Daoy (cell line): ENCODE results near the gene DRICH1. TPM values are rescaled to one million over a fixed set of nuclear protein-coding genes. Genes with fewer than 3 reads are reported as not detected.
"Not testable (repeated sequence)": the region's sequence is repeated elsewhere in the genome, so short reads cannot be mapped to it uniquely, and the experiment has no call there.

Experiments
- DNase-seq: peaks from one replicate; pipeline ENCODE4 v3.0.0-alpha.2; 2015; ENCODE audit warnings: low read depth
- total RNA-seq: library from RNA; depleted of rRNA; stranded (reverse); fragments of >200 nt; shearing (Covaris generic); gene quantifications from 2 replicates; pipeline ENCODE4 v1.2.3, GENCODE V29; 2014

The DRICH1 gene
- total RNA-seq, 1 experiment from 2014 or later: not detected

DNA sequence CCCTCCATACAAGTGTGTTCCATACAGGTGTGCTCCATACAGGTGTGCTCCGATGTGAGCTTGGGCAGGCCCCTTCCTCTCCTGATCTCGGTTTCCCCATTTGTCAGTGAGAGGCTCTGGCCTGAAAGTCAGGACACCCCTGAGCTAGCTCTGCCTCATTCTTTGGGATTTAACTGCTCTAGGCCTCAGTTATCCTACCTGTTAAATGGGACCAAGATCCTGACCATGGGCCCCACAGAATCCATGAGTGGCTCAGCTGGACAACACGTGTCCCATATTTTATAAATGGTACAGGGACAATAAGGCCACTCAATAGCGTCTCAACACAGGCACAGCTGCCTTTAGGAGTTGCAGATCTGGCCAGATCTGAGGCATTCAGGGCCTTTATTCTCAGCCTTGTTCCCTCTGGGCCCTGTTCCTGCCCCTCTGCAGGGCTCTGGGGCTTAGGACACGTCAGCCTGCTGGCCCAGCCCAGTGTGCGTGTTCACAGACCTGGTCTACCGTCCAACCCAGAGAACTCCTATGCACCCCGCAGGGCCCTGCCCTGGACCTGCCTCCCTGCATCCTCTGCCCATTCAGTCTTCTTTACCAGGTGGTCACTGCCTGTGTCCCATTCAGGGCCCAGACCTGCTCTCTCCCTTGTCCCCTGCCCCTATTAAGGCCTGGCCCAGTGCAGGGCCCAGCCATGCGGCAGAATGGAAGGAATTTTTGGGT is 33.2 kb downstream of the DRICH1 start:
- no peak for DNase-seq

DNA sequence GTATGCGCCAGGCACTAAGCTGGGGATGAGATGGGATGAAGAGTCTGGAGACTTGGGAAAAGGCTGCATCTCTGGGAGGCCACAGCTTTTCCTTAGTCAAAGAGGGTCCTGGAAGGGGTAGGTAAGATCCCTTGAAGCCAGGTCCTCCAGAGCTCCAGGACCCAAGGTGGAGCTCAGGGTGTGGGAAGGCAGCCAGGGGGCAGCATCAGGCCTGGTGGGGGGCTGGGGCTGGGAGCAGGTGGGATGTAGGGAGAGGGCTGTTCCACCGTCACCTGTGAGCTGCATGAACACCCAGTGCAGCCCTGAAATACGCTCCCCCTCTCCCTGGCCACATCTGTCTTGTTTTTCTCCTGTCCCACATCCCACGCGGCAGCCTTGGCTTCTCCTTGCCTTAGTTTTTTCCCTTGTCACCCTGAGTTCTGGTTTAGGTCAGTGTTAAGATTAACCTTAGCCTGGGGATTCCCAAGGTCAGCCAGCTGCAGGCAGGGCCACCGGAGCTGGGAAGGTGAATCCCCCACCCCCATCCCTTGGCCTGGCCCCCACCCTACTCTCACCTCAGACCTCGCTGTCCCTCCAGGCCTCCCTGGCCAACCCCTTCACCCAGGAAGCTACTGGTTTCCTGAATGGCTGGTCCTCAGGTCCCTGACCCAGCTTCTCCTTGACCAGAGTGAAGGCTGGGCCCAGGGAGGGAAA is 34.4 kb downstream of the DRICH1 start:
- DNase-seq: not testable (repeated sequence)

DNA sequence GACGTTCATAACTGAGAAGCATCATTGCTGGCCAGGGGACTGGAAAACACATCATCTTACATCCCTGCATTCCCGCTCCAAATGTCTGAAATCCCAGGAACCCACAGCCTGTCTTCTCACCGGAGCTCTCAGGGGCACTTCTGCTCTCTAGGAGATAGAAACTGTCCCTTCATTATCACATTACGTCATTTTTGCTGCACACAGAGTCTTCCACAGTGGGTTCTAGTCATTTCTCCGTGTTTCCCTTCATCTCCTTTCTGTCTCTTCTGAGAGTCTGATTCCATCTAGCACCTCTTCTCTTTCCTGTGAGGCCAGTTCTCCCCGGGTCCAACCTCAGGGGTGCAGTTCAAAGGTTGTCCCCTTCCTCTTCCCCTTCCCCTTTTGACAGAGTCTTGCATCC is 36.2 kb downstream of the DRICH1 start:
- DNase-seq: not testable (repeated sequence)

DNA sequence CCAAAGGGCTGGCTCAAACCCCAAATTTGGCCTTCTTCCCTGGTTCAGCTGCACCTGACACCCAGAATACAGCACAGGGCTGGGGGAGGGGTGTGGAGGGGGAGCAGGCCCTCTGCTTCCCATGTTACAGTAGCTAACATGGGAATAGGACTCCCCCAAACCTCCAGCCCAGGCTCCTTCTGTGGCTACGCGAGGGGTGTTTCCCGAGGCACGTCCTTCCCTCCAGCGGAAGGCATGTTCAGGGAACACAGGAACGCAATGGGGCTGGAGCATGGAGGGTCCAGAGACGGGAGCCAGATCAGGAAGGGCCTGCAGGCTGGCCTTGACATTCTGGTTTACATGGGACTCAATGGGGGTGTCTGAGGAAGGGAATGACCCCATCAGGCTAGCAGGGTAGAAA is 40.3 kb downstream of the DRICH1 start:
- no peak for DNase-seq

DNA sequence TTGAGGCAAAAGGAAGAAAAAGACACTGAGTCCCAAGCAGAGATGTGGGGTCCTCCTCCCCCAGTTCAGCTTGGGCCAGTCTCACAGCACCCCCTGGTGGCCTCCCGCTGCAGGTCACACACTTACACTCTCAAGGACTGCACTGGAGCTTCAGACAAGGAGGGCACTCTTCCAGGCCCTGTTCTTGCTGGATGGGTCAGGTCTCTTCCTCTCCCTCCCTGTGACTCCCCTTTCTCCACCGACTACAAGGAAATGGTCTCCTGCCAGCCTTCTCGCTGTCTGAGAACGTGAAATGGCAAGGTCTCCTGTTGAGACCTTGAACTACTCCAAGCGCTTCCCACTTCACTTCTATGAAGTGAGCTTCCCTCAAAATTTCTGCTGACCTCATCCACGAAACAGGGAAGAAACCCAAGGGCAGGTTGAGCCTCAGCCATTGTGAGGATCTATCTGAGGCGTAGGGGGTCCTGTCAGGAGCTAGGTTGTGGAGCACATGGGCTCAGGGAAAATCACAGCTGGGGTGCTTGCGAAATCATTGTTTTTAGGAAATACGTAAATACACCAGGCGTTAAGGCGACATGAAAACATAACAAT is 40.8 kb downstream of the DRICH1 start:
- DNase-seq: peak; percentile 49

DNA sequence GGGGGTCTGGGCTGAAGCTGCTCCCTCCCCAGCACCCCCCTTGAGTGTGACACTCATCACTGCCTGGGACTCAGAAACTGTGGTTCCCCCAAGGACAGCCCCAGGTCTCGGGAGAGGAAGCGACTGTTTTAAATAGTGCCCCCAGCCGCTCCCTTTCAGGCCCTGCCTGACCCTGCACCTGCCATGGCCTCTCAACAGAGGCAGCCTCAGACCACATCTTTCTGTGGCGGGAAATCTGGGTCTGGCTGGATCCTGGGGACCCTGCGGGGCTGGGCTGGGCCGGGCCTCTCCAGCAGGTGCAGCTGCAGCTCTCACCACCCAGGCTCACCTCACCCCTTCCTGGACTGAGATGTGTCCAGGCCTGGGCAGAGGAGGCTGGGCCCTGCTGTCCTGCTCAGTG is 48.3 kb downstream of the DRICH1 start:
- no peak for DNase-seq

DNA sequence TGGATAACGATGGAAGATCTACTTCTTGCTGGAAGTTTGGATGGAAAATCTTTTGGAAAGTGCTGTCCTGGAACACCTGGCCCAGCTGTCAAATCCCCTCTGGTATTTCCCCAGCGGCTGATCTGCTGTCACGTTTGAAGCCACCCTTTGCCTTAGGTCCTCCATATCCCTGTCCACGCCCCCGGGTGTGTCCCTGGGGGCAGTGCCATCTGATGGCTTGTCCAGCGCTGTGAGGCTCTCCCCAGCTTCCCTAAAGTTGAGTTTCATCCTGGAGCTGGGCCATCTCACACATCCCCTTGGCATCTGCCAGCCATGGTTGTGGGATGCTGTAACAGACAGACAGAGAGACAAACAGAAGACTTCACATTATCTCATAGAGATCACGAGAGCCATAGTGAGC is 49.0 kb downstream of the DRICH1 start:
- DNase-seq: no peak

DNA sequence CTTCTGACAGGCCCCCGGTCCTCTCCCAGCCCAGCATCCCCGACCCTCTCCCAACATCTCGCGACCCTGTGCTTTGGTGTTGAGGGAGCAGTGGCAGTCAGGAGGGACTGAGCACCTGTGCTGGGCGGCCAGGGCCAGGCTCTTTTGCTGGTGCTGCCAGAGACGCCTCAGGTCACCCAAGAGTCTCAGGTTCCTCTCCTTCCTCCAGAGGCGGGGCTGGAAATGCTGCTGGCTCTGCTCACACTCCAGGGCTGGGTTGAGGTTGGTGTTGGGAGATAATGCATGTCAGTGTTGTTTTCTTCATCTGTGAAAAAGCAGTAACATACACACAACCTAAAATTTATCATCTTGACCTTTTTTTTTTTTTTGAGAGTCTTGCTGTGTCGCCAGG is 50.9 kb downstream of the DRICH1 start:
- DNase-seq: no peak

DNA sequence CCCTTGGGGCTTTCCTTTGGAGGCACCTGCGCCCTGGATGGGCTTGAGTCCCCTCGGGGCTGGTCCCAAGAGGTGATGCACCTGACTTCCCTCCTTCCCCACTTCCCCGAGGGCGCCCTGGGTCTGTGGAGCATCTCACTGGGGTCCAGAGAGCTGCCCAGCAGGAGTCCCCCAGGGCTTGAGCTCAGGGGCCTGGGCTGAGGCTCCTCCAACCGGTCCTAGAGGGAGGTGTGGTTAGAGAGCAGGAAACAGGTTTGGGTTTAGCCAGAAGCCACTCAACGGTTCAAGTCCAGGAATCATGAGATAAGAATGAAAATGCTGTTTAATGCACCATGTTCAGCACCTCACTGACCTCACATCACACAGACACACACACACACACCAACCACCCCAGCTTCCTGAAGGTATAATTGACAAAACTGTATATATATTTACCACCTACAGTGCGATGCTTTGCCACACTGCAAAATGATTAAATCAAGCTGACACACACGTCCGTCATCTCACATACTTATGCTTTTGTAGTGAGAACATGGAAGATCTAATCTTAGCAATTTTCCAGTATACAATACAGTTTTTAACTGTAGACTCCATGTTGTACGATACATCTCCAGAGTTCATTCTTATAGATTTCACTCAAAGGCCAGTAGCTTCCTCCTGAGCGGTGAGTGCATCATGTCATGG is 51.4 kb downstream of the DRICH1 start:
- no peak for DNase-seq

DNA sequence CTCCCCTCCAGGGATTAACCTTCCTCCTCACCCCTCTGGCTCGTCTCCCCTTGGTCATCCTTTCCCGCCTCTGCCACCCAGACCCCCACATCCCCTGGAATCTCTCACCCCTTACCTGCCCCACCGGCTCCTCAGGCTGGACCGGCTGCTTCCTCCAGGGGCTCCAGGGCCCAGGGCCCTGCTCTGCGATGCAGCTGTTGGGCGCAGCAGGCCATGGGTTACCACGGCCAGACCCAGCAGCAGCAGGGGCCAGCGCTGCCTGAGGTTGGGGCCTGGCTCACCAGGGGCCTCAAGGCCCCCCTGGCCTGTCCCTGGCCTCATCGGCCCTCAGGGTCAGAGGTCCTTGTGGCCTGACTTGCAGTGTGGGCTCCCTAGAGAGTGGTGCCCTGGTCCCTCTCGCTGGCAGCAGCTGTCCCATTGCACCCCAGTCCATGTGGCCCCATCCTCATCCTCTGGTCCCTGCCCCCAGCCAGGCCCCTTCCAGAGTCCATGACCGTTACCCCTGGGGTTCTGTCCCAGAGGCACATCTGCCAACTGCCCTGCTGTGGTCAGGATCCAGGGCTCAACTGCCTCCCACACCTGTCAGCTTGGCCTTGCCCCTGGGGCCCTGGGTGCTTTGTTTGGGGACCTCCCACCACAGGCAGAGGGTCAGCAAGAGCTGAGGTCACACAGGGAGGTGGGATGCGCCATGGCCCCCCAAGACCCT is 52.1 kb downstream of the DRICH1 start, which contains the start of gene IGLL1:
IGLL1 (minus strand) TSS at position 421 of the 706 bp plus-strand sequence; CDS start at position 321, 100 bp downstream.
- DNase-seq: no peak

DNA sequence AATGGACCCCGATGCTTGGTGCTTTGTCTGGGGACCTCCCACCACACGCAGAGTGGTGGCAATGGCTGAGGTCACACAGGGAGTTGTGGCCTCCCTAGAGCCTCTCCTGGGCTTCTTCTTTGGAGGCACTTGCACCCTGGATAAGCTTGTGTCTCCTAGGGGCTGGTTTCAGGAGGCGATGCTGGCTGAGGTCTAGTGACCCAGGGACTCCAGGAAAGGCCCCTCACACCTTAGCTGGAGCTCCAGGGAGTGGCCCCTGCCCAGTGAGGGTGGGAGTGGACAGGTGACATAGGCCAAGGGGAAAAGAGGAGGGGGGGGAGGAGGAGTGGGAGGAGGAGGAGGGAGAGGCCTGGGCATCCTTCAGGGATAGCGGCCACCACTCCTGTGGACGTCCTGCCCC is 52.8 kb downstream of the DRICH1 start:
- no peak for DNase-seq

DNA sequence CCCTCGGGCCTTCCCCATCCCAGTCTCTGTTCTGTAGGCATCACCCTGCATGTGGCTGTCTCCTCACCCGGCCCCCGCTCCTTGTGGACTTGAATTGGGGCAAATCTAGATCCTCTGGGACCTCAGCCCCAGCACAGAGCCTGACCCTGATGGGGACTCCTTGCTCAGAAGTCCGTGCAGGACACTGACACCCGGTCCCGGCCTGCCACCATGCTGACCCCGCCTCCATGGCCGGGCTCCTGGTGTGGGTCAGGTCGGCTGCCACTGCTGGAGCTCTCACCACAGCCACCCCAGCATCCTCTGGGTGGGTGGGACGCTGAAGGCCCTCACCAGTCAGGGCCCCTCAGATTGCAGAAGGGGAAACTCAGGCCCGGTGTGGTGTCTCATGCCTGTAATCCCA is 53.8 kb downstream of the DRICH1 start:
- no peak for DNase-seq

DNA sequence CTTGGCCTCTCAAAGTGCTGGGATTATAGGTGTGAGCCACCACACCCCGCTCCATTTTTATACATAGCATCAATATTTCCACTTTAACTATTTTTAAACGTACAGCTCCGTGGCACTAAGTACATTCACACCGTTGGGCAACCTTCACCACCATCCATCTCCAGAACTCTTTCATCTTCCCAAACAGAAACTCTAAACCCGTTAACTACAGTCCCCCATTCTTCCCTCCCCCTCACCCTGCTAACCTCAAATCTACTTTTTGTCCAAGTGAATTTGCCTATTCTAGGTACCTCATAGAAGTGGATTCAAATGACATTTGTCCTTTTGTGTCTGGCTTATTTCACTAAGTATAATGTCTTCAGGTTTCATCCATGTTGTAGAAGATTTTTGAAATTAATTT is 55.4 kb downstream of the DRICH1 start:
- DNase-seq: no peak

DNA sequence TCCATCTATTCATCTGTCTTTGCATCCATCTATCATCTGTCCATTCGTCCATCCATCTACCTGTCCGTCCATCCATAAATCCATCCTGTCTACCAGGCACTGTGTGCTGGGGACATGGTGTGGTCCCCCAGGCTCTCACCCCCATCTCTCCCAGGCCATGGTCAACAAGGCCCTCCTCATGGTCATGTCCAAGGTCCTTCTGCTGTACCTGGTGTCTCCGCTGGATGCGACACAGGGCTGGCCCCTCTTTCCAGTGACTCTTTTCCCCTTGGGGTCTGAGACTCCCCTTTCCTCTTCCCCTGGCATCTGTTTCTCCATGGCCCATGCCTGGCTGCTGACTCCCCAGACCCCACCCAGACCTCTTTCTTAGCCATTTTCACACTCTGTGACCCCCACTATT is 56.5 kb downstream of the DRICH1 start:
- DNase-seq: no peak

DNA sequence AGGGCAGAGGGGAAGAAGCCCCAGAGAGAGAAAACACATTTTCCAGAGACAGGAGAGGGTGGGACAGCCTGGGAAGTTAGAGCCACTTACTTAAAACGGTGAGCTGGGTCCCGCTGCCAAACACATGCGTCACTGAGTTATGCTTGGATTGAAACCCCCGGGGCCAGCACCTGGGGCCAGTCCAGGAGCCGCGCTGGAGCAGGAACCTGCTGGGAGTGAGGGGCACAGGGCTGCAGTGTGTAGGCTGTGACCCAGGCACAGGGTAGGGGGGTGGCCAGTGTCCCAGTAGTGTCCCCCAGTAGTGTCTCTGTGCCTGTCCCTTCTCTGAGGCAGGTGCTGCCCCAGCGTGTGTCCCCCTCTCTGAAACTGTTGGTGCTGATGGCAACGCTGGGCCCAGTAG is 57.2 kb downstream of the DRICH1 start:
- DNase-seq: peak; percentile 17

DNA sequence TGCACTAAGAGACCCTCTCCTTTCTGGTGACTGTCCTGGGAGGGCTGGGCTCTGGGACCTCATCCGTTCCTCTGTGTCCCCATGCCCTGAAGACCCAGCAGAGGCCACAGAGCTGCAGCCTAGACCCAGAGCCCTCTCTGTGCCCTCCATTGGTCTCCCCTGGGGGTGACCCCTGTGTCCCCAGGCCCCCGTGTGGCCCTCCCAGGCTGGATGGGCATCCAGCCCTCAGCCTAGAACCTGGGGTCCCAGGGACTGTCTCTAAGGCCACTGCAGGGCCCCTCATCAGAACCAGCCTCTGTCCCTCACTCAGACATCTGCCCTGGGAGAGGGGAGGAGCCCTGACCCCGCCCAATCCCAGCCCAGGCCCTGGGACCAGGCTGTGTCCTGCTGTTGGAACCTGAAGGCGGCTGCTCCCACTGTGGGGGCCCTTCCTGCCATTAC is 57.7 kb downstream of the DRICH1 start:
- no peak for DNase-seq

DNA sequence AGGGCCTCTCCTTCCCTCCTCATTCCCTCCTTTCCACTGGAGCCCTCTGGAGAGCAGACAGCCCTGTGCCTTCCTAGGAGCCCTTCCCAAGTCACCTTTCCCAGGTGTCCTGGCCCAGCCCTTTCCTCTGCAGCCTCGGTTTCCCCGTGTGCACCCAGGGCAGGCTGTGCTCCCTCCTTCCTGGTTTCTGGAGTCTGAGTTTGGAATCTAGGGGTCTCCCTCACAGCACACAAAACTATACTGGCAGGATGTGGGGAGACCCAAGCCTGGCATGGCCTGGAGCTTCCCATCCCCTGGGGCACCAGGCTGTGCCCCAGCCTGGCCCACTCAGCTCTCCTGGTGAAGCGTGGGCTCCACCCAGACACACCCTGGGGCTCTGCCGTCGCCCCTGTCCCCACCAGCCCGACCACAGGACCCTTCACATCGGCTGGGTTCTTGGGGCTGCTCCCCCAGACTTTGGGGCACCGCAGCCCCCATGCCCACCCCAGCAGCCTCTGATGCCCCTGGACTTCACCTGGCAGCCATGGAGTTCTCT is 58.4 kb downstream of the DRICH1 start:
- DNase-seq: not testable (repeated sequence)

DNA sequence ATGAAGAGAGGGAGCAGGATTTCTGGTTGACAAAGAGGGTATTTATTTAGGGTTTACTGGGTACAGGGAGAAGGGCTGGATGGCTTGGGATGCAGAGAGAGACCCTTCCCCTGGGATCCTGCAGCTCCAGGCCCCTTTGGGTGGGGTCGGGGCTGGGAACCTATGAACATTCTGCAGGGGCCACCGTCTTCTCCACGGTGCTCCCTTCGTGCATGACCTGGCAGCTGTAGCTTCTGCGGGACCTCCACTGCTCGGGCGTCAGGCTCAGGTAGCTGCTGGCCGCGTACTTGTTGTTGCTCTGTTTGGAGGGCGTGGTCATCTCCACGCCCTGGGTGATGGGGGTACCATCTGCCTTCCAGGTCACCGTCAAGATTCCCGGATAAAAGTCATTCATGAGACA is 59.0 kb downstream of the DRICH1 start:
- not testable (repeated sequence) for DNase-seq

DNA sequence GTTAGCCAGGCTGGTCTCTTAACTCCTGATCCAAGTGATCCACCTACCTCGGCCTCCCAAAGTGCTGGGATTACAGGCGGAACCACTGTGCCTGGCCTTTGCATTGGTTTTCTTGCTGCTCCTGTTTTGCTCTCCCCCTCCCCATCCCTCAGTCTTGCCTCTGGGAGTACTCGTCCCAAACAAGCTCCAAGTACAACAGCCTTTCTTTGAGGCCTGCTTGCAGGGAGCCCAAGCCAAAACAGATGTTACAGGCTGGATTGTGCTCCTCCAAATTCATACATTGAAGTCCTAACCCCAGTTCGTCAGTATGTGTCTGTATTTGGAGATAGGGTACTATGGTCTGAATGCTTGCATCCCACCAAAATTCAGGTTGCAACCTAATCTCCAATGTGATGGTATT is 60.6 kb downstream of the DRICH1 start:
- no peak for DNase-seq

DNA sequence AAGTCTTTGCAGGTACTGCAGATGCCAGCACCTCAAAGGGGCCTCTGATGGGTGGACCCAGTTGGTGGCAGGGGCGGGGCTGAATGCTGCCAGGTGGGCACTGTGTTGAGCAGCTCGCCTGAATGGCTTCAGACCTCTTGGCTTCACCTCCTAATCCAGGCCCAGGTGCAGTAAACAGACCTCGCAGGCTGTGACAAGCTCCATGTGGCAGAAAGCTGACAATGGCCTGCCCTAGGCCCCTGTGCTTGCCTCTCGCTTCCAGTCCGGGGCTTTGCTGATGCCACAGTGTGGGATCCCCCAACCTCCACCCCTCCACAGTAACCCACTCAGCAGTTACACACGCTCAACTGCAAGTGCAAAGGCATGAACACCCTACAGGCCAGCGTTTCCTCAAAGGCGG is 61.4 kb downstream of the DRICH1 start:
- no peak for DNase-seq

DNA sequence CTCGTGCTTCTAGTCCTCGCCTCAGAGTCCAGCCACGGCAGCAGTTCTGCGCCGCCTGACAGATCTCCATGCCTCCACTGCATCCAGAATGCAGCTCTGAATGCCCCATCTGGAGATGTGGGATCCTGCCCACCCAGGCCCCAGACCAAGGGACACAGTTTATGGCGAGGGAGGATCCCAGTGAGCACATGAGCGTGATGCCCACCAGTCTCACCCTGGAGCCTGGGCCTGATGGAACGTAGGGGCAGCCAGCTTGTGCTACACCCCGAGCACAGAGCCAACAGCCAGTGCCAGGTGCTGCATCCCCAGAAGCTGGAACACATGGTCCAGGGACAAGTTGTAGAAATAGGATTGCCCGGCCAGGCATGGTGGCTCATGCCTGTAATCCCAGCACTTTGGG is 62.4 kb downstream of the DRICH1 start:
- DNase-seq: no peak

DNA sequence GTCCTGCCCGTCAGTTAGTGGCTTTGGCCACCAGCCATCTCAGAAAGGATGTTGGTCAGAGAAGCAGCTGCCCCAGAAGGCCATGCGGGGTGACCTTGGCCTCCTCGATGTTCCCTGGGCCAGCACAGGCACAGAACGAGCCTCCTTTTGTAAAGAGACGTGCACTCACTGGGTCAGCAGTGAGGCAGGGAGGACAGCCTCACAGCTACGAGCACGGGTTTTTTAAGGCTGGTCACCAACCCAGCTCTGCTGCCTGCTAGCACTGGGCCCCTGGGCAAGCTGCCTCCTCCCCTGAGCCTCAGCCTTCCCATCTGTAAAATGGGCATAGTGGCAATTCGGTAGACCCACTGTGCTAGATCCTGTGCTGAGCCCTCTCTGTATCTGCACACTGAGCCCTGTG is 62.8 kb downstream of the DRICH1 start:
- no peak for DNase-seq
